Measurements from ENCODE around the gene BTBD9. TPM values are rescaled to one million over a fixed set of nuclear protein-coding genes. Genes with fewer than 3 reads are reported as not detected.

BTBD9 gene
- total and polyA plus RNA-seq, 9 of the 15 experiments (the other 6 are each of a cell fraction or from before 2014, with no cell fraction given) = 0.08 to 1.6 (median 0.58) TPM

- TF ChIP-seq ARID3B (CRISPR knock-in tag; IDR thresholded peaks at IDR 0.05; ENCODE audit: borderline replicate concordance) = no peak
- TF ChIP-seq TCF3 (CRISPR knock-in tag; IDR thresholded peaks at IDR 0.05) = no peak
- no peak for TF ChIP-seq ZNF311 (CRISPR knock-in tag; IDR thresholded peaks at IDR 0.05)
- no peak for TF ChIP-seq ZNF717 (CRISPR knock-in tag; IDR thresholded peaks at IDR 0.05)
- TF ChIP-seq FIP1L1 (IDR thresholded peaks at IDR 0.05; ENCODE audit: low read depth, low read length, poor library complexity, severe bottlenecking) = no peak
- no peak for TF ChIP-seq POLR2AphosphoS5 (IDR thresholded peaks at IDR 0.05; ENCODE audit: control insufficient read depth, insufficient read depth, low read depth, low read length)
- TF ChIP-seq PBX2 (CRISPR knock-in tag; IDR thresholded peaks at IDR 0.05; ENCODE audit: low read depth) = no peak
- no peak for TF ChIP-seq PBX2 (tag; conservative IDR thresholded peaks at IDR 0.05; ENCODE audit: low read depth)
- TF ChIP-seq ZBTB9 (CRISPR knock-in tag; IDR thresholded peaks at IDR 0.05) = no peak
- TF ChIP-seq PRPF4 (IDR thresholded peaks at IDR 0.05; ENCODE audit: insufficient read depth, low read depth, low read length, poor library complexity, severe bottlenecking) = no peak
- TF ChIP-seq C11orf30 (IDR thresholded peaks at IDR 0.05; ENCODE audit: low read depth) = no peak
- no peak for TF ChIP-seq JUN (IDR thresholded peaks at IDR 0.05; ENCODE audit: borderline replicate concordance, low read depth, low read length)
- no peak for TF ChIP-seq JUN (CRISPR knock-in tag; IDR thresholded peaks at IDR 0.05; ENCODE audit: borderline replicate concordance)
- no peak for TF ChIP-seq SMAD4 (CRISPR knock-in tag; conservative IDR thresholded peaks at IDR 0.05)
Observed at GRCh38 chr6:38262609-38263008, 377.1 kb downstream of the BTBD9 start (continued).
